ENCODE results near the gene ADAMTS2. TPM values are rescaled to one million over a fixed set of nuclear protein-coding genes. Genes with fewer than 3 reads are reported as not detected.

Gene ADAMTS2
- total RNA-seq, 1 experiment from 2014 or later: 3.9 TPM

- Histone ChIP-seq H3K4me3 (replicated peaks in 1 of 2; ENCODE audit: low read depth in 1 of 2, low read length in 2 of 2) (no peak overlapping the region), H3K27ac (ENCODE audit: low read depth, low read length) (no peak overlapping the region), H2AFZ (ENCODE audit: low read depth, low read length, poor library complexity, severe bottlenecking) (no peak overlapping the region), H3K9me2 (ENCODE audit: insufficient read depth) (no peaks in the 10 kb centered on the region), H3K4me2 (ENCODE audit: low read length) (no peak overlapping the region), H3K79me2 (ENCODE audit: insufficient read depth, low read length) (no peaks in the 10 kb centered on the region), H3K9me3 (ENCODE audit: control insufficient read depth in 1 of 2, insufficient read depth in 1 of 2, low read depth in 1 of 2, low read length in 2 of 2) (no peaks in the 10 kb centered on the region), H3K4me1 (ENCODE audit: control insufficient read depth in 1 of 2, insufficient read depth in 2 of 2, low read length in 2 of 2) (peaks cover 0 to 3% of the 10 kb centered on the region in 2 experiments; a peak in 1 of 4 replicates), H4K20me1 (ENCODE audit: insufficient read depth) (no peaks in the 10 kb centered on the region), H3K27me3 (ENCODE audit: insufficient read depth, low read length) (no peaks in the 10 kb centered on the region; the same call in 1 of the 2 replicates), H3K36me3 (ENCODE audit: control insufficient read depth in 1 of 2, insufficient read depth in 2 of 2, low read length in 2 of 2) (no peaks in the 10 kb centered on the region), H3K9ac (ENCODE audit: low read length) (no peak overlapping the region)
- POLR2A ChIA-PET: no interaction called here
- intact Hi-C loops (cut with micrococcal nuclease): no loop called here
- no peak for ATAC-seq
- BruUV-seq (replicated peaks): no TSS peak
- RAD21 ChIA-PET (ENCODE audit: low non-redundant PET in 1 of 2, low total read pairs in 2 of 2, uncharacterized antibody in 2 of 2, unreplicated experiment in 2 of 2): no interaction called here
- DNase-seq (ENCODE audit: low read depth, low spot score): no peak
- CTCF ChIA-PET: no interaction called here
- TF ChIP-seq JUND (IDR thresholded peaks at IDR 0.05) (no peak), POLR2A (IDR thresholded peaks at IDR 0.05; ENCODE audit: borderline replicate concordance, extremely low read depth, insufficient read depth, insufficient read length) (no peak), TCF7L2 (IDR thresholded peaks at IDR 0.05; ENCODE audit: borderline replicate concordance, extremely low read depth, insufficient read depth, insufficient read length) (no peak)
- TF ChIP-seq, protein P1, sequence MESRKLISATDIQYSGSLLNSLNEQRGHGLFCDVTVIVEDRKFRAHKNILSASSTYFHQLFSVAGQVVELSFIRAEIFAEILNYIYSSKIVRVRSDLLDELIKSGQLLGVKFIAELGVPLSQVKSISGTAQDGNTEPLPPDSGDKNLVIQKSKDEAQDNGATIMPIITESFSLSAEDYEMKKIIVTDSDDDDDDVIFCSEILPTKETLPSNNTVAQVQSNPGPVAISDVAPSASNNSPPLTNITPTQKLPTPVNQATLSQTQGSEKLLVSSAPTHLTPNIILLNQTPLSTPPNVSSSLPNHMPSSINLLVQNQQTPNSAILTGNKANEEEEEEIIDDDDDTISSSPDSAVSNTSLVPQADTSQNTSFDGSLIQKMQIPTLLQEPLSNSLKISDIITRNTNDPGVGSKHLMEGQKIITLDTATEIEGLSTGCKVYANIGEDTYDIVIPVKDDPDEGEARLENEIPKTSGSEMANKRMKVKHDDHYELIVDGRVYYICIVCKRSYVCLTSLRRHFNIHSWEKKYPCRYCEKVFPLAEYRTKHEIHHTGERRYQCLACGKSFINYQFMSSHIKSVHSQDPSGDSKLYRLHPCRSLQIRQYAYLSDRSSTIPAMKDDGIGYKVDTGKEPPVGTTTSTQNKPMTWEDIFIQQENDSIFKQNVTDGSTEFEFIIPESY (IDR thresholded peaks at IDR 0.05; ENCODE audit: extremely low read depth, insufficient replicate concordance, low read length): no peak
Measured at GRCh38 chr5:179343021-179343718, 2.1 kb downstream of the ADAMTS2 start.

- Histone ChIP-seq H3K9me3 (ENCODE audit: control insufficient read depth in 1 of 2, insufficient read depth in 1 of 2, low read depth in 1 of 2, low read length in 2 of 2) (no peaks in the 10 kb centered on the region), H3K27ac (ENCODE audit: low read depth, low read length) (no peak overlapping the region), H3K4me1 (ENCODE audit: control insufficient read depth in 1 of 2, insufficient read depth in 2 of 2, low read length in 2 of 2) (peaks cover 2 to 9% of the 10 kb centered on the region in 2 experiments; a peak in 1 of 4 replicates), H3K36me3 (ENCODE audit: control insufficient read depth in 1 of 2, insufficient read depth in 2 of 2, low read length in 2 of 2) (no peaks in the 10 kb centered on the region), H3K9ac (ENCODE audit: low read length) (no peak overlapping the region), H3K4me2 (ENCODE audit: low read length) (no peak overlapping the region), H3K4me3 (replicated peaks in 1 of 2; ENCODE audit: low read depth in 1 of 2, low read length in 2 of 2) (no peak overlapping the region), H2AFZ (ENCODE audit: low read depth, low read length, poor library complexity, severe bottlenecking) (no peak overlapping the region), H3K27me3 (ENCODE audit: insufficient read depth, low read length) (no peaks in the 10 kb centered on the region), H4K20me1 (ENCODE audit: insufficient read depth) (no peaks in the 10 kb centered on the region), H3K9me2 (ENCODE audit: insufficient read depth) (no peaks in the 10 kb centered on the region), H3K79me2 (ENCODE audit: insufficient read depth, low read length) (no peaks in the 10 kb centered on the region)
- POLR2A ChIA-PET: no interaction called here
- BruUV-seq (replicated peaks): no TSS peak
- RAD21 ChIA-PET (ENCODE audit: low non-redundant PET in 1 of 2, low total read pairs in 2 of 2, uncharacterized antibody in 2 of 2, unreplicated experiment in 2 of 2): no interaction called here
- ATAC-seq (no peak), DNase-seq (ENCODE audit: low read depth, low spot score) (no peak)
- TF ChIP-seq RAD21 (IDR thresholded peaks at IDR 0.05; ENCODE audit: low read depth): no peak
- no peak for TF ChIP-seq ZNF274 (IDR thresholded peaks at IDR 0.05; ENCODE audit: low read depth, low read length)
- TF ChIP-seq SIN3A (IDR thresholded peaks at IDR 0.05; ENCODE audit: low read depth): no peak
- TF ChIP-seq SP1 (IDR thresholded peaks at IDR 0.05; ENCODE audit: low read depth): no peak
- no peak for TF ChIP-seq POLR2A (IDR thresholded peaks at IDR 0.05; ENCODE audit: borderline replicate concordance, extremely low read depth, insufficient read depth, insufficient read length)
- intact Hi-C loops (cut with micrococcal nuclease): no loop called here
- CTCF ChIA-PET: no interaction called here
Measured at GRCh38 chr5:179342577-179342976, 2.7 kb downstream of the ADAMTS2 start.

Data from HCT116 (cell line).